MCF 10A (cell line): ENCODE results near the gene GNAL. TPM values are rescaled to one million over a fixed set of nuclear protein-coding genes. Genes with fewer than 3 reads are reported as not detected.

Experiments used
- BruUV-seq: library from RNA; stranded (reverse); fragments of 400-500 nt; replicated peaks from 2 replicates; lab custom pipeline; 2021; lab: Mats Ljungman, UMichigan
- CTCF ChIA-PET: fragments of 300-600 bp; sonication (Branson Sonifier 250); formaldehyde crosslinking; extraction: SDS; loops from one replicate; lab custom pipeline; 2021; ENCODE audit warnings: antibody characterized with exemption, inconsistent platforms; lab: Yijun Ruan, JAX
- POLR2A ChIA-PET: fragments of 300-600, 350-650 bp; sonication (Branson Sonifier 250); formaldehyde crosslinking; extraction: SDS; loops from one replicate; lab custom pipeline; 2020; ENCODE audit warnings: antibody characterized with exemption, inconsistent platforms; lab: Yijun Ruan, JAX
- DNase-seq: peaks from one replicate; pipeline ENCODE4 v3.0.0-alpha.2; 2018; ENCODE audit not compliant: unreplicated experiment
- H3K27ac Mint-ChIP-seq: one replicate; pipeline ENCODE4 v1.8.0; 2022; ENCODE audit warnings: mild to moderate bottlenecking, low read depth, mixed read lengths; ENCODE audit not compliant: unreplicated experiment
- H3K27me3 Mint-ChIP-seq: one replicate; pipeline ENCODE4 v1.8.0; 2022; ENCODE audit warnings: mixed read lengths; ENCODE audit not compliant: insufficient read depth, unreplicated experiment
- H3K36me3 Mint-ChIP-seq: one replicate; pipeline ENCODE4 v1.8.0; 2022; ENCODE audit warnings: mild to moderate bottlenecking, moderate library complexity, mixed read lengths; ENCODE audit not compliant: insufficient read depth, unreplicated experiment
- H3K4me1 Mint-ChIP-seq: one replicate; pipeline ENCODE4 v1.8.0; 2022; ENCODE audit warnings: mixed read lengths; ENCODE audit not compliant: insufficient read depth, unreplicated experiment
- H3K4me3 Mint-ChIP-seq: one replicate; pipeline ENCODE4 v1.8.0; 2022; ENCODE audit warnings: mild to moderate bottlenecking, moderate library complexity, mixed read lengths; ENCODE audit not compliant: unreplicated experiment
- H3K9me3 Mint-ChIP-seq: one replicate; pipeline ENCODE4 v1.8.0; 2022; ENCODE audit warnings: mixed read lengths; ENCODE audit not compliant: unreplicated experiment
- intact Hi-C: fragments of 100-400 bp; cut with micrococcal nuclease; formaldehyde crosslinking; loops from 2 replicates; pipeline ENCODE4 v1.14.1; 2022
- total RNA-seq: library from RNA; stranded (reverse); gene quantifications from 2 replicates; pipeline ENCODE4 v1.2.3, GENCODE V29; 2022
- TF ChIP-seq, protein P1 (sequence below): fragments of 200-600 bp; IDR thresholded peaks from one replicate; pipeline ENCODE4 v1.8.0; 2022; ENCODE audit warnings: antibody characterized with exemption, mild to moderate bottlenecking; ENCODE audit not compliant: unreplicated experiment

Gene GNAL
- total RNA-seq, 1 experiment from 2014 or later = 1.6 TPM

DNA sequence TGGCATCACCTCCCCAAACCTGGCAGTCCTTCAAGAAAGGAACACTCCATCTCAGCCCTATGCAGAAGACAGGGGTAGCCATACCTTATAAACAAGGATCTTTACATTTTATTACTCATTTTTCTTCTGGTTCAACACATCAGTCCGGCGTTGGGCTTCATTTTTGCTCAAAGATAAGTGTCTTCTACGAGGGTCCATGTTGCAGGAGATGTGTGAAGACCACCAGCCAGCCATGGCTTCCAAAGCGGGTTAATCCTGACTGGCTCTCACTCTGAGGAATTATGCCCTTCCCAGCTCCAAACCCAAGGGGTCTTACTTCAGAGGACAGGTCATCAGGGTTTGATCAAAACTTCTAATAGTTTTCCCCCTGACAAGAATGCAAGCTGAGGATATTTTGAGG, 23.9 kb upstream of the GNAL start:
- ChIA-PET CTCF (interaction anchor here (3.1 to 3.7 kb wide), 2 partner anchors 9 to 62 kb away, joined by 19 to 33 read pairs; no protein-coding TSS in a partner anchor), POLR2A (no interaction called here)
- no peak for DNase-seq
- H3K27ac Mint-ChIP-seq = no peak overlapping the region
- no TSS peak for BruUV-seq
- no peaks in the 10 kb centered on the region for H3K27me3 Mint-ChIP-seq
- TF ChIP-seq, protein P1, sequence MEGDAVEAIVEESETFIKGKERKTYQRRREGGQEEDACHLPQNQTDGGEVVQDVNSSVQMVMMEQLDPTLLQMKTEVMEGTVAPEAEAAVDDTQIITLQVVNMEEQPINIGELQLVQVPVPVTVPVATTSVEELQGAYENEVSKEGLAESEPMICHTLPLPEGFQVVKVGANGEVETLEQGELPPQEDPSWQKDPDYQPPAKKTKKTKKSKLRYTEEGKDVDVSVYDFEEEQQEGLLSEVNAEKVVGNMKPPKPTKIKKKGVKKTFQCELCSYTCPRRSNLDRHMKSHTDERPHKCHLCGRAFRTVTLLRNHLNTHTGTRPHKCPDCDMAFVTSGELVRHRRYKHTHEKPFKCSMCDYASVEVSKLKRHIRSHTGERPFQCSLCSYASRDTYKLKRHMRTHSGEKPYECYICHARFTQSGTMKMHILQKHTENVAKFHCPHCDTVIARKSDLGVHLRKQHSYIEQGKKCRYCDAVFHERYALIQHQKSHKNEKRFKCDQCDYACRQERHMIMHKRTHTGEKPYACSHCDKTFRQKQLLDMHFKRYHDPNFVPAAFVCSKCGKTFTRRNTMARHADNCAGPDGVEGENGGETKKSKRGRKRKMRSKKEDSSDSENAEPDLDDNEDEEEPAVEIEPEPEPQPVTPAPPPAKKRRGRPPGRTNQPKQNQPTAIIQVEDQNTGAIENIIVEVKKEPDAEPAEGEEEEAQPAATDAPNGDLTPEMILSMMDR = no peak
- H3K4me1 Mint-ChIP-seq = peaks cover 16% of the 10 kb centered on the region
- intact Hi-C loops = no loop called here
- H3K36me3 Mint-ChIP-seq = no peaks in the 10 kb centered on the region
- no peaks in the 10 kb centered on the region for H3K9me3 Mint-ChIP-seq
- no peak overlapping the region for H3K4me3 Mint-ChIP-seq

DNA sequence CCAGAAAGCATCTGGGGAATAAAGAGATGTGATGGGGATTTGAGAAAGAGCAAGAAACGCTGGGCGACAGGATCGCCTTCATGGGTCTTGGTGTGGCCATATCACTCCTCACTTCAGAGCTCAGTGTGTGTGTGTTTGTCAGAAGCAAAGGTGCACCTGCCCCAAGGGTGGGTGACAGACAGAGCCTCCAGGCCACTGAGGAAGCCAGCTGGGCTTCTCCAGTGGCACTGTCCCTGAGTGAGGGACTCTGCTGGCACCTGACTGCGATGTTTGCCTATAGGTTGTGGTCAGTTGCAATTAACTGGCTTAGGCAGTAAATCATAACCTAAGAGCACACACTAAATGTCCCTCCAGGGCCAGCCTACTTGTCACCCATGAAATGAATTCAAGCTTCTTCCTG, 23.5 kb upstream of the GNAL start:
- no TSS peak for BruUV-seq
- no peaks in the 10 kb centered on the region for H3K36me3 Mint-ChIP-seq
- POLR2A ChIA-PET = no interaction called here
- DNase-seq = no peak
- TF ChIP-seq, protein P1 = no peak
- CTCF ChIA-PET = interaction anchor here (0.5 to 3.7 kb wide), 3 partner anchors 10 to 943 kb away, joined by 4 to 33 read pairs (median 19); no protein-coding TSS in a partner anchor
- H3K9me3 Mint-ChIP-seq = no peaks in the 10 kb centered on the region
- H3K4me1 Mint-ChIP-seq = peaks cover 21% of the 10 kb centered on the region
- H3K27me3 Mint-ChIP-seq = no peaks in the 10 kb centered on the region
- no peak overlapping the region for H3K27ac Mint-ChIP-seq
- H3K4me3 Mint-ChIP-seq = no peak overlapping the region
- intact Hi-C loops = no loop called here

DNA sequence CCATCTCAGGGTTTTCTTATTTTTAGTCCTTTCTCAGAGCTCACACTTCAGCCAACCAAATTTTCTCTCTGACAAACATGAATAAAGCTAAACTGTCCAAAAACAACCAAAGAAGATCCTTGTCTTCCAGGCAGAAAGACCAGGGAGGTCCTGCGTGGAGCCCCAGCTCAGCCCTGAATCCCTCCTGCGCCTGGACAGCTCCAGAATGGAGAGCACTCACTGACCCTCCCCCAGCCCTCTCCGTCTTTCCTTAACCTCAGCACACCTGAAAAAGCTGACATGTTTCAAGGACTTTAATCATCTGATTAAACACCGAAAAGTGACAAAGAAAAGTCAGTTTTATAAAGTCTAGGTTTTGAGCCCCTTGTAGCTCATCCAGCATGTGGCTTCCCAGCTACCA, 22.9 kb upstream of the GNAL start:
- no peak for DNase-seq
- intact Hi-C loops = no loop called here
- CTCF ChIA-PET = interaction anchor here (0.5 to 3.7 kb wide), 4 partner anchors 11 to 944 kb away, joined by 4 to 33 read pairs (median 12); no protein-coding TSS in a partner anchor
- TF ChIP-seq, protein P1 = no peak
- no peak overlapping the region for H3K4me3 Mint-ChIP-seq
- POLR2A ChIA-PET = interaction anchor here (1.3 kb wide), 1 partner anchor 11 kb away, joined by 5 read pairs; no protein-coding TSS in a partner anchor
- no peaks in the 10 kb centered on the region for H3K36me3 Mint-ChIP-seq
- H3K27me3 Mint-ChIP-seq = no peaks in the 10 kb centered on the region
- H3K9me3 Mint-ChIP-seq = no peaks in the 10 kb centered on the region
- peaks cover 21% of the 10 kb centered on the region for H3K4me1 Mint-ChIP-seq
- no peak overlapping the region for H3K27ac Mint-ChIP-seq
- no TSS peak for BruUV-seq

DNA sequence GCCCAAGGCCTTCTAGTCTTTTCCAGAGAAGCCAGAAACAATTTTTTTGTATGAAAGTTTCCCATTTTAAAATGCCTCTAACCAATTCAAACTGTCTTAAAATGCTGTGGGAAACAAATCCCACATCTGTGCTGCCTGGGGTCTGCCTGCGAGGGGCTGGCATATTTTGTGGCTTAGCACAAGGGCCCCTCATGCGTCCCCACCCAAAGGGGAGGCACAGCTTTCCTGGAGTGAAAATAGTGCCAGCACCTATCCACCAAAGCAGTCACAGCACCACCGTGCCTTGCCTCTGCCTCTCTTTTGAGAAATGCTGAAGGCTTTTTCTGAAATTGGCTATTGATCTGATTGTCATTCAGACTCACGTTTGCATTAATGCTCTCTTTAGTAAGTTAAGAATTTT, 22.2 kb upstream of the GNAL start:
- no TSS peak for BruUV-seq
- H3K27me3 Mint-ChIP-seq = no peaks in the 10 kb centered on the region
- DNase-seq = no peak
- no peaks in the 10 kb centered on the region for H3K36me3 Mint-ChIP-seq
- H3K4me1 Mint-ChIP-seq = peaks cover 21% of the 10 kb centered on the region
- H3K27ac Mint-ChIP-seq = no peak overlapping the region
- CTCF ChIA-PET = interaction anchor here (0.5 to 3.7 kb wide), 5 partner anchors 11 to 202 kb away, joined by 3 to 33 read pairs (median 6); no protein-coding TSS in a partner anchor
- intact Hi-C loops = no loop called here
- H3K4me3 Mint-ChIP-seq = no peak overlapping the region
- no peaks in the 10 kb centered on the region for H3K9me3 Mint-ChIP-seq
- POLR2A ChIA-PET = interaction anchor here (0.8 to 1.3 kb wide), 3 partner anchors 8 to 46 kb away, joined by 3 to 5 read pairs (median 4); no protein-coding TSS in a partner anchor
- TF ChIP-seq, protein P1 = no peak
